HFFc6 (cell line): Measurements from ENCODE around the gene PCDHB10. TPM values are rescaled to one million over a fixed set of nuclear protein-coding genes. Genes with fewer than 3 reads are reported as not detected.
"Not testable (repeated sequence)": the region's sequence is repeated elsewhere in the genome, so short reads cannot be mapped to it uniquely, and the experiment has no call there.

Source experiments
- DNase-seq: peaks from one replicate; pipeline ENCODE4 v3.0.0-alpha.2; 2018
- H3K27ac Mint-ChIP-seq: 2 replicates; pipeline ENCODE4 v1.8.0; 2020; ENCODE audit warnings: mild to moderate bottlenecking, mixed read lengths
- H3K27me3 Mint-ChIP-seq: 2 replicates; pipeline ENCODE4 v1.8.0; 2021; ENCODE audit warnings: mild to moderate bottlenecking, moderate library complexity, mixed read lengths; ENCODE audit not compliant: insufficient read depth
- H3K36me3 Mint-ChIP-seq: 2 replicates; pipeline ENCODE4 v1.8.0; 2021; ENCODE audit warnings: low read depth, mixed read lengths
- H3K4me1 Mint-ChIP-seq: 2 replicates; pipeline ENCODE4 v1.8.0; 2020; ENCODE audit warnings: low read depth, mixed read lengths
- H3K4me3 Mint-ChIP-seq: 2 replicates; pipeline ENCODE4 v1.8.0; 2020; ENCODE audit warnings: mild to moderate bottlenecking, moderate library complexity, mixed read lengths
- H3K9me3 Mint-ChIP-seq: 2 replicates; pipeline ENCODE4 v1.8.0; 2020; ENCODE audit warnings: mild to moderate bottlenecking, mixed read lengths
- CTCF ChIP-seq: fragments of 200-600 bp; sonication (generic); IDR thresholded peaks from 2 replicates; pipeline ENCODE4 v1.5.0; 2021; ENCODE audit warnings: antibody characterized with exemption, mild to moderate bottlenecking
- total RNA-seq, 6 experiments: library from RNA; stranded (reverse); fragmentation: NEBNext Ultra II Directional; extraction: Animal tissue kit (Norgen Biotek cat#: 25700); gene quantifications; 2 replicates in 1 of 6; 3 replicates in 5 of 6; pipeline ENCODE4 v1.2.3, GENCODE V29; 2021

PCDHB10 gene
- total RNA-seq, 6 experiments from 2014 or later: 0.78 to 1.3 (median 1.1) TPM

GRCh38 chr5:141186897-141187512, 5.1 kb upstream of the PCDHB10 start, which contains the start of gene PCDHB9:
PCDHB9 (plus strand) TSS chr5:141187161; CDS start chr5:141187319, 158 bp downstream.
- H3K27me3 Mint-ChIP-seq: peaks cover 16% of the 10 kb centered on the region
- H3K27ac Mint-ChIP-seq: peak within 1 kb of the TSS; percentile 30; the same call in 1 of the 2 replicates
- DNase-seq: peak; percentile 58
- TF ChIP-seq CTCF: peak; percentile 88
- H3K36me3 Mint-ChIP-seq: peaks cover 17% of the 10 kb centered on the region
- peak within 1 kb of the TSS; percentile 89 for H3K4me3 Mint-ChIP-seq
- peaks cover 21% of the 10 kb centered on the region for H3K9me3 Mint-ChIP-seq
- H3K4me1 Mint-ChIP-seq: peaks cover 29% of the 10 kb centered on the region

GRCh38 chr5:141188682-141189081, 3.5 kb upstream of the PCDHB10 start:
- Mint-ChIP-seq H3K36me3 (peaks cover 16% of the 10 kb centered on the region), H3K27me3 (peaks cover 14% of the 10 kb centered on the region), H3K9me3 (peaks cover 23% of the 10 kb centered on the region), H3K4me1 (peaks cover 25% of the 10 kb centered on the region)
- not testable (repeated sequence) for H3K4me3 Mint-ChIP-seq, H3K27ac Mint-ChIP-seq, DNase-seq

- DNase-seq, H3K4me3 Mint-ChIP-seq, H3K27ac Mint-ChIP-seq: not testable (repeated sequence)
- H3K4me1 Mint-ChIP-seq: peaks cover 25% of the 10 kb centered on the region
- peaks cover 16% of the 10 kb centered on the region for H3K36me3 Mint-ChIP-seq
- H3K27me3 Mint-ChIP-seq: peaks cover 14% of the 10 kb centered on the region
- H3K9me3 Mint-ChIP-seq: peaks cover 25% of the 10 kb centered on the region
Measured at GRCh38 chr5:141189131-141189530, 3.0 kb upstream of the PCDHB10 start.

GRCh38 chr5:141194332-141194731, 2.2 kb downstream of the PCDHB10 start:
- not testable (repeated sequence) for H3K27me3 Mint-ChIP-seq, DNase-seq, H3K4me3 Mint-ChIP-seq, H3K27ac Mint-ChIP-seq
- peaks cover 13% of the 10 kb centered on the region for H3K36me3 Mint-ChIP-seq
- H3K9me3 Mint-ChIP-seq: peaks cover 37% of the 10 kb centered on the region
- H3K4me1 Mint-ChIP-seq: peaks cover 13% of the 10 kb centered on the region; the same call in 1 of the 2 replicates

GRCh38 chr5:141196363-141196762, 4.2 kb downstream of the PCDHB10 start:
- Mint-ChIP-seq H3K4me3 (no peak overlapping the region), H3K27me3 (no peaks in the 10 kb centered on the region; the same call in 1 of the 2 replicates), H3K9me3 (peaks cover 46% of the 10 kb centered on the region), H3K27ac (no peak overlapping the region), H3K4me1 (peaks cover 13% of the 10 kb centered on the region; the same call in 1 of the 2 replicates), H3K36me3 (peaks cover 19% of the 10 kb centered on the region)
- no peak for TF ChIP-seq CTCF
- no peak for DNase-seq

GRCh38 chr5:141199359-141200235, 7.4 kb downstream of the PCDHB10 start, which contains the start of gene PCDHB11:
PCDHB11 (plus strand) TSS chr5:141199627; CDS start chr5:141199775, 148 bp downstream.
- no peak for DNase-seq
- Mint-ChIP-seq H3K36me3 (peaks cover 14% of the 10 kb centered on the region), H3K27ac (no peak within 1 kb of the TSS), H3K4me3 (peak within 1 kb of the TSS; percentile 55), H3K4me1 (no peaks in the 10 kb centered on the region), H3K9me3 (peaks cover 52% of the 10 kb centered on the region), H3K27me3 (peaks cover 2% of the 10 kb centered on the region; the same call in 1 of the 2 replicates)
- TF ChIP-seq CTCF: peak; percentile 66

GRCh38 chr5:141201126-141201525, 9.0 kb downstream of the PCDHB10 start:
- not testable (repeated sequence) for H3K4me3 Mint-ChIP-seq
- H3K36me3 Mint-ChIP-seq: peaks cover 13% of the 10 kb centered on the region

GRCh38 chr5:141201646-141202045, 9.5 kb downstream of the PCDHB10 start:
- H3K4me1 Mint-ChIP-seq, H3K27me3 Mint-ChIP-seq, H3K27ac Mint-ChIP-seq, H3K4me3 Mint-ChIP-seq, DNase-seq, H3K36me3 Mint-ChIP-seq: not testable (repeated sequence)
- peaks cover 38% of the 10 kb centered on the region for H3K9me3 Mint-ChIP-seq

More at GRCh38 chr5:141201126-141201525, 9.0 kb downstream of the PCDHB10 start:
- not testable (repeated sequence) for H3K27ac Mint-ChIP-seq, DNase-seq, H3K4me1 Mint-ChIP-seq, H3K27me3 Mint-ChIP-seq
- peaks cover 43% of the 10 kb centered on the region for H3K9me3 Mint-ChIP-seq
